ENCODE measurements around the gene NLRP3. TPM values are rescaled to one million over a fixed set of nuclear protein-coding genes. Genes with fewer than 3 reads are reported as not detected.

NLRP3 gene
- polyA plus RNA-seq, 1 of the 3 experiments (the other 2 are of a cell fraction): 0.87 TPM

DNA sequence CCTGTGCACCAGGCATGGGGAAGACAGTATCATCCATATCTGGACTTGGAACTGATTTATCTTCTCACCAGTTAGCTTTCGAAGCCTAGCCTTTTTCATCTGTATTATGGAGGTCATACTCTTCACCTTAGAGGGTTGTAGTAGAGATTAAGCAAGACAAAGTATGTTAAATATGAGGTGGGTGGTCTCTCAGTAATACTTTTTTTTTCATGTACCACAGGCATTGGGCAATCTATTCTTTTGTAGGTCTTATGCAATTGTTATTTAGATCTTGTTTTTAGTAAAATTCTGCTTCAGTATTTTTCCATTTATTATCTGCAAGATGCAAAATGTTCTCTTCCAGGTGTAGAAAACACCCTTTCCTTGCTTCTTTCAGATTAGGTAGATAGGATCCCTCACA lies 77.1 kb downstream of the NLRP3 start:
- POLR2A ChIA-PET: no interaction called here
- CTCF ChIA-PET: no interaction called here
- H3K9me3 ChIP-seq: no peaks in the 10 kb centered on the region
- H3F3A ChIP-seq (replicated peaks; ENCODE audit: insufficient read depth): no peaks in the 10 kb centered on the region
- 0% methylated on average over 1 of the region's 1 CpG for WGBS (ENCODE audit: low lambda C conversion rate)
- H3K9me2 ChIP-seq: no peaks in the 10 kb centered on the region
- H3K27me3 ChIP-seq (ENCODE audit: insufficient read depth): peaks cover 31% of the 10 kb centered on the region; the same call in 1 of the 2 replicates
- H3K79me2 ChIP-seq (ENCODE audit: insufficient read depth): no peaks in the 10 kb centered on the region
- no peaks in the 10 kb centered on the region for H3K4me1 ChIP-seq (ENCODE audit: control insufficient read depth in 1 of 2, insufficient read depth in 2 of 2, low read depth in 1 of 2, low read length in 1 of 2)
- no peaks in the 10 kb centered on the region for H3K36me3 ChIP-seq (replicated peaks in 1 of 2; ENCODE audit: control insufficient read depth in 1 of 2, insufficient read depth in 2 of 2, low read length in 1 of 2)
- no peak overlapping the region for H3K27ac ChIP-seq (ENCODE audit: low read depth in 2 of 2, low read length in 1 of 2)
- DNase-seq: no peak
- no peak overlapping the region for H2AFZ ChIP-seq (ENCODE audit: low read depth)
- H3K4me2 ChIP-seq: no peak overlapping the region
- no peak overlapping the region for H3K4me3 ChIP-seq (ENCODE audit: low read depth in 2 of 2, low read length in 1 of 2)
- H4K20me1 ChIP-seq (ENCODE audit: insufficient read depth): no peaks in the 10 kb centered on the region
- no peak overlapping the region for H3K9ac ChIP-seq
- no peak for TF ChIP-seq NFIC (IDR thresholded peaks at IDR 0.05; ENCODE audit: borderline replicate concordance)
- TF ChIP-seq TEAD4 (IDR thresholded peaks at IDR 0.05; ENCODE audit: borderline replicate concordance, insufficient read depth): no peak
- TF ChIP-seq, protein P1, sequence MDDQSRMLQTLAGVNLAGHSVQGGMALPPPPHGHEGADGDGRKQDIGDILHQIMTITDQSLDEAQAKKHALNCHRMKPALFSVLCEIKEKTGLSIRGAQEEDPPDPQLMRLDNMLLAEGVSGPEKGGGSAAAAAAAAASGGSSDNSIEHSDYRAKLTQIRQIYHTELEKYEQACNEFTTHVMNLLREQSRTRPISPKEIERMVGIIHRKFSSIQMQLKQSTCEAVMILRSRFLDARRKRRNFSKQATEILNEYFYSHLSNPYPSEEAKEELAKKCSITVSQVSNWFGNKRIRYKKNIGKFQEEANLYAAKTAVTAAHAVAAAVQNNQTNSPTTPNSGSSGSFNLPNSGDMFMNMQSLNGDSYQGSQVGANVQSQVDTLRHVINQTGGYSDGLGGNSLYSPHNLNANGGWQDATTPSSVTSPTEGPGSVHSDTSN (IDR thresholded peaks at IDR 0.05): no peak
- TF ChIP-seq RXRA (IDR thresholded peaks at IDR 0.05; ENCODE audit: borderline replicate concordance, low read depth): no peak
- no peak for TF ChIP-seq NRF1 (IDR thresholded peaks at IDR 0.05; ENCODE audit: low read depth, low read length)
- no peak for TF ChIP-seq JUND (IDR thresholded peaks at IDR 0.05)
- TF ChIP-seq SIN3A (IDR thresholded peaks at IDR 0.05; ENCODE audit: borderline replicate concordance, low read depth, low read length): no peak
- TF ChIP-seq, protein P2, sequence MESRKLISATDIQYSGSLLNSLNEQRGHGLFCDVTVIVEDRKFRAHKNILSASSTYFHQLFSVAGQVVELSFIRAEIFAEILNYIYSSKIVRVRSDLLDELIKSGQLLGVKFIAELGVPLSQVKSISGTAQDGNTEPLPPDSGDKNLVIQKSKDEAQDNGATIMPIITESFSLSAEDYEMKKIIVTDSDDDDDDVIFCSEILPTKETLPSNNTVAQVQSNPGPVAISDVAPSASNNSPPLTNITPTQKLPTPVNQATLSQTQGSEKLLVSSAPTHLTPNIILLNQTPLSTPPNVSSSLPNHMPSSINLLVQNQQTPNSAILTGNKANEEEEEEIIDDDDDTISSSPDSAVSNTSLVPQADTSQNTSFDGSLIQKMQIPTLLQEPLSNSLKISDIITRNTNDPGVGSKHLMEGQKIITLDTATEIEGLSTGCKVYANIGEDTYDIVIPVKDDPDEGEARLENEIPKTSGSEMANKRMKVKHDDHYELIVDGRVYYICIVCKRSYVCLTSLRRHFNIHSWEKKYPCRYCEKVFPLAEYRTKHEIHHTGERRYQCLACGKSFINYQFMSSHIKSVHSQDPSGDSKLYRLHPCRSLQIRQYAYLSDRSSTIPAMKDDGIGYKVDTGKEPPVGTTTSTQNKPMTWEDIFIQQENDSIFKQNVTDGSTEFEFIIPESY (IDR thresholded peaks at IDR 0.05; ENCODE audit: borderline replicate concordance, low read depth): no peak
- TF ChIP-seq POLR2AphosphoS5 (IDR thresholded peaks at IDR 0.05; ENCODE audit: low read depth, low read length): no peak
- no peak for TF ChIP-seq CHD2 (IDR thresholded peaks at IDR 0.05; ENCODE audit: low read length, partially characterized antibody)
- TF ChIP-seq GATA2 (CRISPR knock-in tag; IDR thresholded peaks at IDR 0.05): no peak
- TF ChIP-seq, protein P3, sequence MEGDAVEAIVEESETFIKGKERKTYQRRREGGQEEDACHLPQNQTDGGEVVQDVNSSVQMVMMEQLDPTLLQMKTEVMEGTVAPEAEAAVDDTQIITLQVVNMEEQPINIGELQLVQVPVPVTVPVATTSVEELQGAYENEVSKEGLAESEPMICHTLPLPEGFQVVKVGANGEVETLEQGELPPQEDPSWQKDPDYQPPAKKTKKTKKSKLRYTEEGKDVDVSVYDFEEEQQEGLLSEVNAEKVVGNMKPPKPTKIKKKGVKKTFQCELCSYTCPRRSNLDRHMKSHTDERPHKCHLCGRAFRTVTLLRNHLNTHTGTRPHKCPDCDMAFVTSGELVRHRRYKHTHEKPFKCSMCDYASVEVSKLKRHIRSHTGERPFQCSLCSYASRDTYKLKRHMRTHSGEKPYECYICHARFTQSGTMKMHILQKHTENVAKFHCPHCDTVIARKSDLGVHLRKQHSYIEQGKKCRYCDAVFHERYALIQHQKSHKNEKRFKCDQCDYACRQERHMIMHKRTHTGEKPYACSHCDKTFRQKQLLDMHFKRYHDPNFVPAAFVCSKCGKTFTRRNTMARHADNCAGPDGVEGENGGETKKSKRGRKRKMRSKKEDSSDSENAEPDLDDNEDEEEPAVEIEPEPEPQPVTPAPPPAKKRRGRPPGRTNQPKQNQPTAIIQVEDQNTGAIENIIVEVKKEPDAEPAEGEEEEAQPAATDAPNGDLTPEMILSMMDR (IDR thresholded peaks at IDR 0.05): no peak
- no peak for TF ChIP-seq EP300 (IDR thresholded peaks at IDR 0.05; ENCODE audit: borderline replicate concordance in 1 of 2, low read depth in 1 of 2, low read length in 1 of 2)
- no peak for TF ChIP-seq FOXJ3 (CRISPR knock-in tag; IDR thresholded peaks at IDR 0.05)
- no peak for TF ChIP-seq RFX5 (IDR thresholded peaks at IDR 0.05; ENCODE audit: low read length)
- TF ChIP-seq GABPA (IDR thresholded peaks at IDR 0.05; ENCODE audit: low read depth): no peak
- TF ChIP-seq SMC3 (IDR thresholded peaks at IDR 0.05; ENCODE audit: low read depth, low read length): no peak
- no peak for TF ChIP-seq MEF2A (IDR thresholded peaks at IDR 0.05; ENCODE audit: borderline replicate concordance, low read depth)
- TF ChIP-seq RAD21 (IDR thresholded peaks at IDR 0.05; ENCODE audit: low read length): no peak

All from SK-N-SH (cell line).